GM21526 (cell line): ENCODE results near the gene CDCP1.

Experiments used
- ATAC-seq: cut with Tn5 transposase; IDR thresholded peaks from one replicate; pipeline ENCODE4 v1.9.1; 2021; ENCODE audit warnings: moderate library complexity; ENCODE audit not compliant: unreplicated experiment, low FRiP score

CDCP1 gene

DNA sequence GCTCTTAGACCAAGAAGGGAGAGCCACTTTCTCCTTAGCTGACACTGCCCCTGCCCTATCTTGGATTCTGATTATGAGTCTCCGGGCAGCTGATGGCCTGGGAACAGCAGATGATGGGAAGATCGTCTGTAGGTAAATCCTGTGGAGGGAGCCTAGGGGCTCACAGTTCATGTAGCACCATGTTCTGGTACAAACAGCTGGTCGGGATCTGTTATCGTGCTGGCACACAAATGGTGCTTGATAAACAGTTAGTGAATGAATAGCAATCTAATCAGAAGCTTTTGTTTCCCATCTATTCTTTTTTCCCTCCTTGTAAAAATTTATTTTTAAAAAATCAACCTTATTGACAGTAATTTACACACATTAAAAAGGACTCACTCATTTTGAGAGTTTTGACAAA lies 26.8 kb downstream of the CDCP1 start:
- no peak for ATAC-seq

DNA sequence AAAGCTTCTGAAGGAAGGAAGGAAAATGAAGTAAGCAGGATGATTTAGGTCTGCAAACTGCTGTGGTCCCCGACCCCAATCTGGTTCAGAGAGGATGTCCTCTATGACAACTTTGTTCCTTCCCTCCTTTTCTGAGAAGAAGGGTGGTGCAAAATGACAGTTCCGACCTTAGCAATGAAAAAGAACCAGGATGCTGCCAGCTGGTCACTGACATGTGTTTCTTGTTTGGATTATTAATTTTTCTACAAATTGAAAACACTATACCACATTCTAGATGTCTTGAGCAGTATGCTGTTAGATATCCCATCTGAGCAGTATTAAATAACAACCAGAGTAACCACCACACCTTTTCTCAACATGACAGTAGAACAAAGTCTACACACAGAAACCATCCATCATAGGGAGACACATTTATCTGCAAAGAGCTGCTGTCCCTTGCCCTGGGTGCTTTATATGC lies 27.5 kb downstream of the CDCP1 start:
- no peak for ATAC-seq

DNA sequence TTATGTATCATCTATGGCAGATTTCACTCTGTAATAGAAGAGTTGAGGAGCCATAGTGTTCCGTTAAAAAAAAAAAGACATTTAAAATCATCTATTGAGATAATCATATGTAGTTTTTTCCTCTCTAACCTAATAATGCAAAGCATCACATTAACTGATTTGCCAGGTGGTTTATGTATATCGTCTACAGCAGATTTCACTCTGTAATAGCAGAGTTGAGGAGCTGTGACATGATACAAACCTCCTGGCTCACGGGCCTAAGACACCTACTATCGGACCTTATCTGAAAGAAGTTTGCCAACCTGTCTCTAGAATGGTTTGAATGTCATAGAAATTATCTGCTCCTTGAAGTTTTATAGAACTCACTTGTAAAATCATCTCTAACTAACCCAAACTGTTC lies 29.8 kb downstream of the CDCP1 start:
- no peak for ATAC-seq

DNA sequence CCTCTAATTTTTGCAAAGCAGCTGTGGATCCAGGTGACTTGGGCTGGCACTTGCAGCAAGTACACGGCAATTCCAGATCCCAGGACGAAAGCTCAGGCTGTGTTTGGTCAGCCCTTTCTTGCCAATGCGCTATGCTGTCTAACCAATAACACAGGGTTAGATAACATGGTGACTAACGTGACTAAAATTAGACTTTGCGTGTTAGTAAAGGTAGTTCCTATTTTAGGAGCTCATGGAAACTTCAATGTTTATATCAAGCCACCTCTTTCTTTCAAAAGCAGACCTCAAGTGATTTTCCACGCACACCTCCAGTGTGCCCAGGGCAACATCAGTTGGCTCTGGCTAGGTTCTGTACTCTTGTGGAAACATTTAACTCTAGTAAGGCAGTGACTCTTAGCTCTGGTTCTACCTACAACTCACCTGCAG lies 32.5 kb downstream of the CDCP1 start:
- ATAC-seq: no peak

DNA sequence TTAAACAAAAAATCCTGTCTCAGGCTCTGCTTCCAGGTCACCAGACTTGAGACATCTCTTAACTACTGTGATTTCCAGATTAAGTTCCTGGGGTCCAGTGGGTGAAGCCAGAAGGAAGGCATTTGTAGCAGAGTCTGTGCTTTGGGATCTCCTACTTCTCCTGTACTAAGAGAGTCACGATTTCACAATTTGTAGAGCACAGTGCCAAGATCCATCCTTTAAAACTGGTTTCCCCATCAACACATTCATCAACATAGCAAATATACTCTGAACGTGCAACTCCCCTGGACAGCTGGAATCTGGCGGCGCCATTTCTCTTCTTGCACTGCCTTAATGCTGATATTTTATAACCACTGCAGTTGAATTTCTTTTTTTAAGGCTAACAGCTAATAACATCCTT lies 33.2 kb downstream of the CDCP1 start:
- no peak for ATAC-seq

DNA sequence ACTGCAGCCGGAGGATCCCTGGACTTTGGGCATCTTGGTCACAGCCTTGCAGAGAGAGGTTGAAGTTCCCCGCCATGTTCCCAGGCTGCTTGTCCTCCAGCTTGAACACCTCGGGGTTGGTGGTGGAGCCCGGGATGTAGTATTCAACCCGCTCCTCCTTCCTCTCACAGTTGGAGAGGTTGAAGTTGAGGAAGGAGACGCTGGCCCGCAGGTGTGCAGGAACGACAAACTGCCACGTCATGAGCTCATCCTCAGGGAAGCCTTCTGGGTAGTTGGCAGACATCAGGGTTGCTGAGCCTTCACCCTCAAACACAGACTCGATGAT lies 35.7 kb downstream of the CDCP1 start:
- ATAC-seq: no peak

DNA sequence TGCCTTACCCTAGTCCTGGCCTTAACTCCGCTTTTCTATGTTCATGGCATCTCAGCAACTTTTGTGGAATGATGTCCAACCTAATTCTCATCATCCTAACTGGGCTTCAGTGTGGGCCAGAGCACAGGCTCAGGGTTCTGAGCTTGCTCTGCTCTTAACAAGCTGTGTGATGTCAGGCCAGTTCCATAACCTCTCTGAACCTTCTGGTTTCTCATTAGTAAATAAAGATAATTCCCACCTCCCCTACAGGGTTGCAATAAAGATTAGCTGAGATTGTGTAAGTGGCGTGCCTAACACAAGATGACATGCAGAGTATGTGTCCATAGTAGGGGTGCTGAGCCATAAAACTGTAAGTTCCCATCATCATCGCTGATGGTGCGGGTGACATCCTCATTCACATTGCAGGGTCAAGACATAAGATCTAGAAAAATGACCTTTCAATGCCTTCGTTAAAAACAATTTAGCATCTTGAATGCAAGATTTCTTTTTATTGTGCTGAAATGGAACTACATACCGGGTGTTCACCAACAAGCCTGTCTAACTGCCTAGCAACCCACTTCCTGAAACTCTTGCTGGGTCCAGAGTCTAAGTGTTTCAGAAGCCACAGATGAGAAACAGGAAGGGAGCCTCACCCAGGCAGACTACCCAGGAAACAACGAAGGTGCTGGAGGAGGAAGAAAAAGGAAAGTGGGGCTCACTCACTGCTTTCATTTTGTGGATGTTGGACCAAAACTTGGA lies 36.2 kb downstream of the CDCP1 start:
- ATAC-seq: no peak

DNA sequence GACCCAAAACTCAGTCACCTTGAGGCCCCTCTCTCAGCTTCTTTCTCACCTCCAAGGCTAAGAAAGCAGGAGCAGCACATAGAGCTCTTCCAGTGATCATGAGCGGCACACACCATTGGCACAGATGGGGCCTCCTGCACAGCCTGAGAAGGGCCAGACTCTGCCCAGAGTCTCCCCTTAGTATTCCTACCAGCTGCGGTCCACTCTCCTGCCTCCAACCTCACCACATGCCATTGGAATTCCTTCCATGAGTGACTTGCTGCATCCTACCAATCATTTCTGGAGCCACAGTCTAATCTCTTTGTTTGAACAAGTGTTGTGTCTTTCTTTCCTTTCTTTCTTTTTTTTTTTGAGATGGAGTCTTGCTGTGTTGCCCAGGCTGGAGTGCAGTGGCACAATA lies 39.3 kb downstream of the CDCP1 start:
- ATAC-seq: no peak

DNA sequence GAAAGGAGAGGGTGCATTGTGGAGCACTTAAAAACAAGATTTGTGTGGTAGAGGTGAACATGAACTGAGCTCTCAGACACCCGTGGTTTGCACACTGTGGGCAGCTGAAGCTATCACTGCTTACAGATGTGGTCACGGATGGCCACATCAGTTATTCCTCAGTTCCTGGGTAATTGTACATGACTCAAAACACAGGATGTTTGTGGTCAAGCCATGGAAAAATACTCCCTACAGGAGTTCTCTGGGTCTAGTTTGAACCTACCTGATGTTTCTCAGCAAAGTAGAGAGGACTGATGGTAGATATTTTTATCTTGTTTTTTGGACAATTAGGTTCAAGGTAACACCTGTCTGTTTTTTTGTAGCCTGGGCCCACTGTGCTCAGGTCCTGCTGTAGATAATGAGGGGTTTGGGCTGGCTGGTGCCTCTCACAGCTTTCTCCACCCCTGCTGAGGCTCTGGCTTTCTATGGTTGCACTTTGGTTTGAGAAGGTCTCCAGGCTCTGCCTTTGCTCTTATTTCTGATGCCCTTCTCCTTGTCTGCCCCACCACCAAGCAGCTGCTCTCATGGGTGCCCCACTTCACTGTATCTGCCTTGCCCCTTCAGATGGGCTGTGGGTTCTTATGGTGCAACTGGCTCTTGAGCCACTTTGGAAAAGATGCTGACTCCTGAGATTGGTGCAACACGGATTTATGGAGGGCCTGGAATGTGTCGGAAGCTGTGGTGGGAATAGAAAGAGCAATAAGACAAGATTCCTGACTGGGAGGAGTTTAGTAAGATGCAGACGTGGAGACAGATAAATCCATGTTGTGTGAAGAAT lies 40.1 kb downstream of the CDCP1 start:
- no peak for ATAC-seq

DNA sequence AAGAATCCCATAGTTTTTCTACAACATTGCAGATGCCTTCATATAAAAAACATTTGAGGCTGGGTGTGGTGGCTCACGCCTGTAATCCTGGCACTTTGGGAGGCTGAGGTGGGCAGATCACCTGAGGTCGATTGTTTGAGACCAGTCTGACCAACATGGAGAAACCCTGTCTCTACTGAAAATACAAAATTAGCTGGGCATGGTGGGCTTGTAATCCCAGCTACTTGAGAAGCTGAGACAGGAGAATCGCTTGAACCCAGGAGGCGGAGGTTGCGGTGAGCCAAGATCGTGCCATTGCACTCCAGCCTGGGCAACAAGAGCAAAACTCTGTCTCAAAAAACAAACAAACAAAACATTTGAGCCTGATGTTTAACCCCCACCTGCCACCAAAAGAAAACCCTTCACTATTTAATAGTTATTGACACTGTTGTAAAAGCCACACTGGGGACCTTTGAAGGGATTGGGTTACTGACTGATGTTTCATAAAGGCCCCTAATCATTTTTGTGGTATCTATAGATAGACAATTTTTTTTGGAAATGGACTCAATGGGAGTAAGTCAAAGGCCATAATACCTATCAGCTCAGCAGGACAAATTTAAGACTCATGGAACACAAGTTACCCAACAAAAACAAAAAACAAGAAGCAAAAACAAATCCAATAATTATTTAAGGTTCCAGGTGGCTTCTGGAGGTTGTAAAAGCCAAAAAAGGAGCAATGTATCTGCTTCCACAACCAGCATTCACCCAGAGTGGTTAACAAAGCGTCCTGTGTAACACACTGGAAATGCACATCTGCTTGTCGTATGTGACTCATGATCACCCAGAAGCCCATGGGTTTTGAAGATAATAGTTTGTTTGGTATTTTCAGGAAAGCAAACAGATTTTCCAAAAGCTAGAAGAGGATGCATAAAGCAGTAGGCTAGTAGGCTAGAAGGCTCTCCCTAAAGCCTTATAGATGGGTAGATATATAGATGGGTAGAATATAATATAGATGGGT lies 41.2 kb downstream of the CDCP1 start:
- no peak for ATAC-seq

DNA sequence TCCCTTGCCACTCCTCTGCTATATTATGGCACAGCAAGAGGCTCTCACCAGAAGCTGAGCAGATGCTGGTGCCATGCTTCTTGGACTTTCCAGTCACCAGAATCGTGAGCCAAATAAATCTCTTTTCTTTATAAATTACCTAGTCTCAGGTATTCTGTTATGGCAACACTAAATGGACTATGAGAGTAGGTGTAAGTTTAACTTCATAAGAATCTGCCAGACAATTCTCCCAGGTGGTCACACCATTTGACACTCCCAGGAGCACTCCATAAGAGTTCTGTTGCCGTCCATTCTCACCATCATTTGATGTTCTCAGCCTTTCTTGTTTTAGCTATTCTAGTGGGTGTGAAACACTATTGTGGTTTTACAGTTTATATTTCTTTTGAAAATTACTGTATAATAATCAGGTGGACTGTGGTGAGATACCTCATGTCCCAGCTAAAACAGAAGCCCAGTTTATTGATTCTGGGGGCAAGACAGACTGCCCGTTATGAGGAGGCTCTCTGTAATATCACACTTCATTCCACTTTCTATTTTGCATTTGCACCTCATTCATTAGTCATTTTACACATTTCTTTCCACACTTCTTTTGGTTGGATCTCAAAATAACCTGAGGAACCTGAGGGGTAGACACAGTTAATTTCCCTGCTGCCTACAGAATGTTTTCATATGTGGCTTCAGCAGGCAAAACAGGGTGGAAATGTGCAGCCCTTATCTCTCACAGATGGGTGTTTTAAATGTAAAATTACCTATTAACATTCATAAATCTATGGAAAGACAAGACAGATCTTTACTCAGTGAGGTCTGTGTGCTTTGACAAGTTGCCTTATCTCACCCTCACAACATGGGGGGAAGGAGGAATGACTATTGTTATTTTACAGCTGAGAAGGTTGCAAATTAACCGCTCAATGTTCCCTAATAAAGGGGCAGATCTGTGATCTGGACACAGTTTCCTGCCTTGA lies 42.1 kb downstream of the CDCP1 start:
- ATAC-seq: no peak

DNA sequence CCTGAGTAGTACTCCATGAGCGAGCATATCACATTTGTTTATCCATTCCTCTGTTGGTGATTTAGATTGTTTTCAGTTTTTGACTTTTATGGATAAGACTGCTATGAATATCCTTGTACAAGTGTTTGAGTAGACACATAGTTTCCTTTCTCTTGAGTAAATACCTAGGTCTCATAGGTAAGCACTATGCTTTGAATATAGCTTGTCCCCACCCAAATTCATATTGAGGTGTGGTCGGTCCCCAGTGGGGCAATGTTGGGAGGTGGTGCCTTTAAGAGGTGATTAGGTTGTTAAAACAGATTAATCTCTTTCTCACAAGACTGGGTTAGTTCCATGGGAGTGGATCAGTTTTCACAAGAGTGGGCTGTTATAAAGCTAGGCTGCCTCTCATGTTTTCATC lies 42.8 kb downstream of the CDCP1 start:
- ATAC-seq: no peak

DNA sequence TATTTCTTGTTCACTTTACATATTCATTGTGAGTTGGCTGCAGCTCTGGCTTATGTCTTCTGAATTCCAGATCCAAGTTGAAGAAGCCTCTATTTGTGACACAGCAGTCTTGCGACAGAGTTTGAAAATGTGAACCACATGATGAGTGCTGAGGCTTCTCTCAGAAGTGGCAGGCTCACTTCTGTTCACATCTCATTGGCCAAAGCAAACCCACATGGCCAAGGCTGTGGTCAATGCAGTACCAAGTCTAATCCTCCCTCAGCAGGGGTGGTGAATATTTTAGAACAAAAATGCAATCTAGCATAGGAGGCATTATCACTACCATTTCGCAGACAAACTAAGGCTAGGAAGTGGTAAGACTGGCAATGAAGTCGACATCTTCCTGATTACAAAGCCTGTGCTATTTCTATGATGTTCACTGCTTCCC lies 45.2 kb downstream of the CDCP1 start:
- no peak for ATAC-seq

DNA sequence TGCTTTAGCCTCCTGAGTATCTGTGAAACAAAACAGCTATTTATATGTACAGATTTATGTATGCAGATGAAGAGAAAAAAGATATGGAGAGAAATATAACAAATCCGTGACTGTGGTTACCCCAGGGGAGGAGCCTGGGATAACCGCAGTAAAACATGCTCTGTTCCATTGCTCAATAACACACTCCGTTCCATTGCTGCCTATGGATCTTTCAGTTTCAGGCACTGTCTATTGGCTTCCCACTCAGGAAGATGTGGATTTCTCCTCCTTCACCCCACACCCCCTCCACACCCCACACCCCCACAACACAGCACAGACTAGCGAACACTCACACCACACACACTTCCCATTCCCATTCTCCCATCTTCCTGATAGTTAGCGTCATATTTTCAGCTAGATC lies 47.9 kb downstream of the CDCP1 start:
- no peak for ATAC-seq

DNA sequence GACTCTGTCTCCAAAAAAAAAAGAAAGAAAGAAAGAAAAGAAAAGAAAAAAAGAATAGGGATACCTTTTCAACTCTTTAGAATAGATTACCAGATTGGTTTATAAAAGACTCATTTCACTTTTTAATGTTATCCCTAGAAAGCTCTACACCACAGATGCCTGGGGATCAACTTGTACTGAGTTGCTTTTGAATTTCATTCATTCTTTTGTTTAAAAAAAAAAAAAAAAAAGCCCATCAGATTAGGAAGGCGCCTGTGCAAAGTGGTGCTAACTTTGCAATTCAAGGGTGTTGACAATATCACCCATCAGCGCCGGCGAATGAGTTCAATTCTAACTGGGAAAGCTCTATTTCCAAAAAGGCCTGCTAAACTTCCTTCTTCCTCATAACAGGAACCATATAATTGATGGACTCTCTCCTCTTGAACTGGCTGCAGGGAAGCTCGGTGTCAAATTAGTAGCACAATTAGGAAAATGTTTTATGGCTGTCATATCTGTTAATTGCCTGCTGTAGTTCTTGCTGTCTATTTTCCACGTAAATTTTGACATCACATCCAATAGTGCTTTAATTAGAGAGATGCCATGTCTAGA lies 48.8 kb downstream of the CDCP1 start:
- no peak for ATAC-seq

DNA sequence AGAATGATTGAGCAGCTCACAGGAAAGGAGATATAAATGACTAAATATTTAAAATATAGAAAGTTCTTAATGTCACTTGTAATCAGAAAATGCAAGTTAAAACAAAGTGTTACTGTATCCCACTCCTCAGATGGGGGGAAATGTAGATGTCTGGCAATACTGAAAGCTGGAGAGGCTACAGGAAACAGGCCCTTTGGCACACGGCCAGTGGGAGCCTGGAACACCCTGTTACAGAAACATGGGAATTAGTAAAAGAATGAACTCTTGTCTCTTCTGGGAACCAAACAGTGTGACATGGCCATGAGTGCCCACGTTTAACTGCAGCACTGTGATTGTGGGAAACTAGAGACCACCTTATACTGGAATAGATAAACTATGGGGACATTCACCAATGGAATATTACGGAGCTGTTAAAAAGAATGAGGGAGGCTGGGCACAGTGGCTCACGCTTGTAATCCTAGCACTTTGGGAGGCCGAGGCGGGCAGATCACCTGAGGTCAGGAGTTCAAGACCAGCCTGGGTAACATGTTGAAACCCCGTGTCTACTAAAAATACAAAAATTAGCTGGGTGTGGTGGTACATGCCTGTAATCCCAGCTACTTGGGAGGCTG lies 50.2 kb downstream of the CDCP1 start:
- no peak for ATAC-seq

DNA sequence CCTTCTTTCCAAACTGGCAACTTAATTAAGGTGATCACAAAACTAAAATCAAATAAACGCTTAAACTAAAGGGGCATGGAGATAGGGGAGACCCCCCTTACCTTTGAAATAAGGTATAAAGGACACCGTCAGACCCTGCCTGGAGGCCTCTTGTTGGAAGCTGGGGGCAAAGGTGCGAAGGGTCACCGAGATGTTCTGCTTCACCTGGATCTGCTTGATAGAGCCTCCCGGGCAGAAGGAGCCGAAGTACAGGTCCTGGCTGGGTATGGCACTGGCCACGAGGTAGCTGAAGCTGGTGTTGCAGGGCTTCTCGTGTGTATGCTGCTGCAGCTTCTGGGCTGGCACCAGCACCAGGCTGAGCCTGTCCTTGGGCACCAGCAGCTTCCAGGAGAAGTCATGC lies 53.0 kb downstream of the CDCP1 start:
- no peak for ATAC-seq

DNA sequence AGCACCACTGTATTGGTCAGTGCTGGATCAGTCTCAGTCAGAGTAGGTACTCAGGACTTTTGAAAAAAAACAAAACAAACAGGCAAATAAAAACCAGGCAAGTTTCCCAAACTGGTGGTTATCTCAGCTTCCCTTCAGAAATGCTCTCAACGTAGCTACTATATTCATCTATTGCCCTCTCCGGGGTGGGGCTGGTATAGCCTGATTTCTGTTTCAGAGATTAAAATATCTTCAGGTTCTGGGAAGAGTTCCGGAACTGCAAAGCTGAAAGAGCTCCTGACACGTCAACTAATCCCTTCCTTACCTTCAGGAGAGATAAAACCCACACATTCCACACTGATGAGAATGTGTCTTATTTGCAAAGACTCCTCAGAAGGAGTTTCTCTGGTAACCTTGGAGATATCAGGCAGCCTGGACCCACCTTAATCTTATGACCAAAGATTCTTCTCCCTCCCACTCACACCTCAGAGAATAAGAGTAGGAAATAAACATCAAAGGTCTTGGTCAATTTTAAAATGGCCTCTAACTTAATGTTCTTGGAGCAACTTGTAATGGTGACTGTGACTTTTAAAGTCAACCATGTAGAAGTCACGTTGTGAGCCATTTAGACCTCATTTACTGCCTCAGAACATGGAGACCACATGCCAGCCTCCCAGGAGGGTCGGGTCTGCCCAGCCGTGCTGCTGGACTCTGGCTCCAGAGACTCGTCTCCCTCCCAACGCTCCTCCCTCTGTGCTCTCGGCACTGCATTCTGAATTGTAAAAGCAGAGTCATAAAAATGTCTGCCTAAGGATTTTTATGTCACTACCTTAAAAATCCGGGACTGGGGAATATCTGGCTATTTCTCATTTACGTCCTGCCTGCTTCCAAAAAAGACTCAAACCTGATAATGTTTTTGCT lies 53.8 kb downstream of the CDCP1 start:
- no peak for ATAC-seq
